Spinal cord (tissue), 4 donors: ENCODE measurements around the gene NDUFA3. TPM values are rescaled to one million over a fixed set of nuclear protein-coding genes. Genes with fewer than 3 reads are reported as not detected.

Experiments
- polyA plus RNA-seq, 2 donors: library from polyadenylated mRNA; unstranded; fragments of 120-200 nt; gene quantifications; one replicate each; pipeline ENCODE4 v1.2.1, GENCODE V29; 2013; ENCODE audit not compliant: insufficient read length in 2 of 2
- total RNA-seq, 2 donors: library from RNA; depleted of rRNA in 1 of 2; stranded (reverse); fragments of 120-200 nt in 1 of 2; fragments of >200 nt in 1 of 2; gene quantifications; one replicate each; pipeline versions ENCODE4 v1.2.3 to v1.2.4, GENCODE V29; 2013 to 2014

The NDUFA3 gene
- total and polyA plus RNA-seq, 4 donors, result 8.4 to 277 (median 222) TPM

Other genes with a start within 250 kb of the NDUFA3 start
- 10 to 100 TPM; 18.2 to 18.7 TPM for gene MYADM, start 235.0 kb upstream of the NDUFA3 start, total RNA-seq
- gene MYADM, start 235.0 kb upstream of the NDUFA3 start, polyA plus RNA-seq, result 10 to 100 TPM; 54.5 to 80.3 TPM
- 1 to 10 TPM; 1.0 to 2.9 TPM for gene PRKCG, start 220.7 kb upstream of the NDUFA3 start, total RNA-seq
- 1 to 10 TPM; 5.2 to 7.5 TPM for gene PRKCG, start 220.7 kb upstream of the NDUFA3 start, polyA plus RNA-seq
- 1 to 10 TPM; 5.1 to 9.7 TPM for gene CACNG7, start 193.6 kb upstream of the NDUFA3 start, total RNA-seq
- 100 to 1,000 TPM; 129 to 139 TPM for gene CACNG7, start 193.6 kb upstream of the NDUFA3 start, polyA plus RNA-seq
- 1 to 10 TPM; 1.2 to 4.4 TPM for gene CACNG8, start 139.9 kb upstream of the NDUFA3 start, total RNA-seq
- gene CACNG8, start 139.9 kb upstream of the NDUFA3 start, polyA plus RNA-seq, result 10 to 100 TPM; 17.8 to 23.9 TPM
- gene CACNG6, start 111.2 kb upstream of the NDUFA3 start, total RNA-seq, result under 1 TPM; 0.20 to 0.94 TPM
- 1 to 10 TPM; 2.3 to 2.4 TPM for gene CACNG6, start 111.2 kb upstream of the NDUFA3 start, polyA plus RNA-seq
- gene VSTM1, start 39.0 kb upstream of the NDUFA3 start, total RNA-seq, result 1 to 10 TPM in 1 of 2 donors, under 1 TPM in 1; 0.28 to 1.8 TPM
- 1 to 10 TPM in 1 of 2 donors, under 1 TPM in 1; 0.41 to 1.1 TPM for gene VSTM1, start 39.0 kb upstream of the NDUFA3 start, polyA plus RNA-seq
- gene TARM1, start 21.5 kb upstream of the NDUFA3 start, total RNA-seq, result under 1 TPM in 1 of 2 donors, not detected in 1; 0.50 TPM
- under 1 TPM in 1 of 2 donors, not detected in 1; 0.17 TPM for gene TARM1, start 21.5 kb upstream of the NDUFA3 start, polyA plus RNA-seq
- gene OSCAR, start 2.1 kb upstream of the NDUFA3 start, total RNA-seq, result 1 to 10 TPM in 1 of 2 donors, under 1 TPM in 1; 0.44 to 1.1 TPM
- 1 to 10 TPM; 1.7 to 1.8 TPM for gene OSCAR, start 2.1 kb upstream of the NDUFA3 start, polyA plus RNA-seq
- 10 to 100 TPM in 1 of 2 donors, 1 to 10 TPM in 1; 8.4 to 20.1 TPM for gene TFPT, start 12.8 kb downstream of the NDUFA3 start, total RNA-seq
- 10 to 100 TPM; 28.4 to 34.5 TPM for gene TFPT, start 12.8 kb downstream of the NDUFA3 start, polyA plus RNA-seq
- 10 to 100 TPM; 26.9 to 54.4 TPM for gene PRPF31, start 12.9 kb downstream of the NDUFA3 start, total RNA-seq
- 10 to 100 TPM; 69.9 to 72.4 TPM for gene PRPF31, start 12.9 kb downstream of the NDUFA3 start, polyA plus RNA-seq
- gene CNOT3, start 34.9 kb downstream of the NDUFA3 start, total RNA-seq, result 10 to 100 TPM in 1 of 2 donors, 1 to 10 TPM in 1; 7.2 to 14.4 TPM
- gene CNOT3, start 34.9 kb downstream of the NDUFA3 start, polyA plus RNA-seq, result 10 to 100 TPM; 59.0 to 62.9 TPM
- gene LENG1, start 56.9 kb downstream of the NDUFA3 start, total RNA-seq, result 10 to 100 TPM in 1 of 2 donors, 1 to 10 TPM in 1; 3.7 to 13.3 TPM
- 10 to 100 TPM; 11.8 to 11.9 TPM for gene LENG1, start 56.9 kb downstream of the NDUFA3 start, polyA plus RNA-seq
- 1 to 10 TPM in 1 of 2 donors, under 1 TPM in 1; 0.50 to 2.1 TPM for gene TMC4, start 70.3 kb downstream of the NDUFA3 start, total RNA-seq
- 1 to 10 TPM; 2.8 to 4.2 TPM for gene TMC4, start 70.3 kb downstream of the NDUFA3 start, polyA plus RNA-seq
- 10 to 100 TPM; 31.6 to 32.8 TPM for gene MBOAT7, start 86.7 kb downstream of the NDUFA3 start, total RNA-seq
- gene MBOAT7, start 86.7 kb downstream of the NDUFA3 start, polyA plus RNA-seq, result 100 to 1,000 TPM; 109 to 112 TPM
- 10 to 100 TPM; 24.6 to 43.6 TPM for gene TSEN34, start 88.5 kb downstream of the NDUFA3 start, total RNA-seq
- 10 to 100 TPM; 49.1 to 53.0 TPM for gene TSEN34, start 88.5 kb downstream of the NDUFA3 start, polyA plus RNA-seq
- 1,000 to 10,000 TPM; 1,598 to 1,602 TPM for gene RPS9, start 98.0 kb downstream of the NDUFA3 start, total RNA-seq
- gene RPS9, start 98.0 kb downstream of the NDUFA3 start, polyA plus RNA-seq, result 1,000 to 10,000 TPM; 1,091 to 1,368 TPM
- 1 to 10 TPM; 1.7 to 5.1 TPM for gene LILRB3, start 120.2 kb downstream of the NDUFA3 start, total RNA-seq
- gene LILRB3, start 120.2 kb downstream of the NDUFA3 start, polyA plus RNA-seq, result under 1 TPM; 0.59 to 0.86 TPM
- under 1 TPM; 0.33 to 0.99 TPM for gene LILRA6, start 139.9 kb downstream of the NDUFA3 start, total RNA-seq
- gene LILRA6, start 139.9 kb downstream of the NDUFA3 start, polyA plus RNA-seq, result under 1 TPM; 0.53 to 0.67 TPM
- 1 to 10 TPM; 2.4 to 4.0 TPM for gene LILRB5, start 154.4 kb downstream of the NDUFA3 start, total RNA-seq
- gene LILRB5, start 154.4 kb downstream of the NDUFA3 start, polyA plus RNA-seq, result 1 to 10 TPM in 1 of 2 donors, under 1 TPM in 1; 0.84 to 2.5 TPM
- gene LILRB2, start 178.3 kb downstream of the NDUFA3 start, total RNA-seq, result 1 to 10 TPM in 1 of 2 donors, under 1 TPM in 1; 0.61 to 1.6 TPM
- under 1 TPM; 0.43 to 0.54 TPM for gene LILRB2, start 178.3 kb downstream of the NDUFA3 start, polyA plus RNA-seq
- 1 to 10 TPM in 1 of 2 donors, under 1 TPM in 1; 0.50 to 3.2 TPM for gene LILRA5, start 210.3 kb downstream of the NDUFA3 start, total RNA-seq
- under 1 TPM in 1 of 2 donors, not detected in 1; 0.54 TPM for gene LILRA5, start 210.3 kb downstream of the NDUFA3 start, polyA plus RNA-seq
- gene LILRA4, start 236.3 kb downstream of the NDUFA3 start, total RNA-seq, result 1 to 10 TPM in 1 of 2 donors, under 1 TPM in 1; 0.50 to 1.4 TPM
- gene LILRA4, start 236.3 kb downstream of the NDUFA3 start, polyA plus RNA-seq, result 1 to 10 TPM in 1 of 2 donors, under 1 TPM in 1; 0.38 to 1.7 TPM